ENCODE data around the gene COMMD9.

- TF ChIP-seq CTCF (conservative IDR thresholded peaks at IDR 0.05; ENCODE audit: low read depth in 2 of 2), result no peak
- no peak for TF ChIP-seq REST (IDR thresholded peaks at IDR 0.05; ENCODE audit: unreplicated experiment)
- TF ChIP-seq CREB1 (CRISPR knock-in tag; IDR thresholded peaks at IDR 0.05; ENCODE audit: low read depth), result no peak
- no peak for TF ChIP-seq NANOG (IDR thresholded peaks at IDR 0.05; ENCODE audit: borderline replicate concordance)
- no peak for TF ChIP-seq ZNF462 (CRISPR knock-in tag; IDR thresholded peaks at IDR 0.05)
- TF ChIP-seq EZH2phosphoT487 (IDR thresholded peaks at IDR 0.05; ENCODE audit: unreplicated experiment), result no peak
- TF ChIP-seq EZH2 (IDR thresholded peaks at IDR 0.05; ENCODE audit: low read depth, unreplicated experiment), result no peak
- no peak for TF ChIP-seq POLR2AphosphoS5 (IDR thresholded peaks at IDR 0.05; ENCODE audit: low read depth)
- no peak for TF ChIP-seq JUNB (IDR thresholded peaks at IDR 0.05; ENCODE audit: unreplicated experiment)
- TF ChIP-seq ETS1 (IDR thresholded peaks at IDR 0.05), result no peak
Measured at GRCh38 chr11:36233204-36233603, 56.0 kb downstream of the COMMD9 start.

All from GM23338 (cell line).